ENCODE data around the gene TNFAIP8. TPM values are rescaled to one million over a fixed set of nuclear protein-coding genes. Genes with fewer than 3 reads are reported as not detected.
A peak's percentile ranks its signal among the peaks of the same experiment; 100 is the strongest.

The TNFAIP8 gene
- total RNA-seq, 1 experiment from 2014 or later: 7.3 TPM

DNA sequence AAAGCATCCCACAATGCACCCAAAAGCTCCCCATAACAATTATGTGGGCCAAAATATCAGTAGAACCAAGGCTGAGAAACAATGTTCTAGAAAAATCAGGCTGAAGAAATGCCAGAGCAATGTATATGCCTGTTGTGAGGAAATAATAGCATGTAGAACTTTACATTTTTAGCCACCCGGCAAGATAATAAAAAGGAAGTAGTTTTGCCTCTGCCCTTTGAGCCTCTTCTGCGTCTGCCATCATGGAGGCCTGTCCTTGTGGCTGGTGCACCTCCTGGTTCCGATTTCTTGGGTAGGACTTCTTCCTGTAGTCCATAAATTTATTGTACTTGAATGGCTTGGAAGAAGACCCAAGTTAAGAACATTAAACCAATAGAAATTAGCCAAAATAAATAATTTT, 38.9 kb upstream of the TNFAIP8 start:
- Histone ChIP-seq H2BK12ac (ENCODE audit: insufficient read length, low read depth, low read length) (no peak overlapping the region), H3K9me3 (ENCODE audit: control insufficient read depth, low read depth, low read length) (no peaks in the 10 kb centered on the region), H2BK20ac (ENCODE audit: low read depth, low read length, poor library complexity, severe bottlenecking) (no peak overlapping the region), H4K91ac (ENCODE audit: insufficient read length, low read depth, low read length) (no peak overlapping the region), H2AFZ (ENCODE audit: low read length) (no peak overlapping the region), H3K4ac (ENCODE audit: low read depth, low read length) (no peak overlapping the region), H3K4me2 (ENCODE audit: insufficient read depth, insufficient read length, low read length) (no peak overlapping the region), H3K23me2 (ENCODE audit: insufficient read length, low read depth, low read length, poor library complexity, severe bottlenecking) (no peaks in the 10 kb centered on the region), H2AK5ac (ENCODE audit: insufficient read length, low read length) (no peak overlapping the region), H3K27me3 (ENCODE audit: insufficient read depth, low read length) (no peaks in the 10 kb centered on the region), H3T11ph (ENCODE audit: low read length) (no peak overlapping the region), H3K79me2 (ENCODE audit: insufficient read depth, low read length) (no peaks in the 10 kb centered on the region), H3K9ac (ENCODE audit: extremely low read depth, insufficient read length, low read length) (no peak overlapping the region), H2BK5ac (ENCODE audit: insufficient read length, low read length) (no peak overlapping the region), H2BK15ac (ENCODE audit: low read depth, low read length) (no peak overlapping the region), H3K79me1 (ENCODE audit: insufficient read depth, low read depth, low read length, poor library complexity, severe bottlenecking) (no peaks in the 10 kb centered on the region), H3K14ac (ENCODE audit: insufficient read depth, low read length) (no peak overlapping the region), H3K23ac (ENCODE audit: insufficient read length, low read depth, low read length) (no peak overlapping the region), H4K20me1 (ENCODE audit: control insufficient read depth, insufficient read depth, insufficient read length) (no peaks in the 10 kb centered on the region), H3K27ac (ENCODE audit: insufficient read length, low read depth, low read length) (no peak overlapping the region), H2BK120ac (ENCODE audit: low read depth, low read length, poor library complexity, severe bottlenecking) (no peak overlapping the region), H4K8ac (replicated peaks; ENCODE audit: insufficient read length, low read depth, low read length) (no peak overlapping the region), H3K56ac (ENCODE audit: insufficient read length, low read depth, low read length) (no peak overlapping the region), H4K5ac (ENCODE audit: insufficient read length, low read depth, low read length) (no peak overlapping the region), H3K4me1 (ENCODE audit: insufficient read depth, low read length) (no peaks in the 10 kb centered on the region; the same call in 1 of the 2 replicates), H3K18ac (ENCODE audit: insufficient read length, low read depth, low read length) (no peak overlapping the region)
- TF ChIP-seq CTCF (conservative IDR thresholded peaks at IDR 0.05): no peak
- no peaks in the 10 kb centered on the region for H3K27me3 Mint-ChIP-seq (ENCODE audit: low read depth)
- no peak overlapping the region for H3K4me3 Mint-ChIP-seq
- no peaks in the 10 kb centered on the region for H3K36me3 Mint-ChIP-seq (ENCODE audit: insufficient read depth in 1 of 3, low read depth in 3 of 3)
- peak overlapping the region in 1 of 3 experiments; percentile 83; a peak in 1 of 7 replicates for H3K27ac Mint-ChIP-seq
- no CpG with 5 or more reads among the region's 3 CpGs for WGBS (ENCODE audit: extremely low coverage, insufficient read length, low lambda C conversion rate)
- H3K9me3 Mint-ChIP-seq: no peaks in the 10 kb centered on the region
- DNase-seq: no peak
- peaks cover 19 to 29% of the 10 kb centered on the region in 2 experiments for H3K4me1 Mint-ChIP-seq

Data from H9 (cell line).